ENCODE measurements around the gene ING3. TPM values are rescaled to one million over a fixed set of nuclear protein-coding genes. Genes with fewer than 3 reads are reported as not detected.

The ING3 gene
- total RNA-seq, 2 experiments from 2014 or later = 25.0 to 26.7 TPM

GRCh38 chr7:121015560-121015959 lies 65.0 kb downstream of the ING3 start:
- no peaks in the 10 kb centered on the region for H3K9me3 Mint-ChIP-seq
- H3K4me3 Mint-ChIP-seq = no peak overlapping the region
- CTCF ChIA-PET = interaction anchor here (0.7 to 1.2 kb wide), 4 partner anchors 26 to 93 kb away, joined by 3 to 5 read pairs (median 3); no protein-coding TSS in a partner anchor
- no peaks in the 10 kb centered on the region for H3K36me3 Mint-ChIP-seq (ENCODE audit: low read depth)
- intact Hi-C loops (cut with micrococcal nuclease) = no loop called here
- H3K27me3 Mint-ChIP-seq (ENCODE audit: low read depth) = no peaks in the 10 kb centered on the region
- no peaks in the 10 kb centered on the region for H3K4me1 Mint-ChIP-seq (ENCODE audit: low read depth)
- no peak overlapping the region for H3K27ac Mint-ChIP-seq
- no peak for DNase-seq

DNA sequence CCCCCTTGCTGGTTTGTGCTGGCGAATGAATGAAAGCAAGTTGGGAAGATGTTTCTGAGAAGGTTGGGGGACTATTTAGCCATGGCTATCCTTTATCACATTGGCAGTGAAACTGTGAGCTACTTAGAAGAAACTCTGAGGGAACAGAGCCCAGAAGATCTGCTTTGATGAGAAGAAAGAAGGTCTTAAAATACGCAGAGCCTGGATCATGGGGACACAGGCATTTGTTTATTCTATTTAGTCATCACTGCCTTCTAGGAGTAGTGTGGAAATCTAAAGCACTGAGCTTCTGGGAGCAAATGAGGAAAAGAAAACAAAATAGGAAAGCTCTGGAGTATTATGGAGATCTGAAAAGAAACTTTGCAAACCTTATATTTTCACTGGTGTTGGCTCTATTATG lies 66.4 kb downstream of the ING3 start:
- CTCF ChIA-PET = no interaction called here
- no peak overlapping the region for H3K27ac Mint-ChIP-seq

DNA sequence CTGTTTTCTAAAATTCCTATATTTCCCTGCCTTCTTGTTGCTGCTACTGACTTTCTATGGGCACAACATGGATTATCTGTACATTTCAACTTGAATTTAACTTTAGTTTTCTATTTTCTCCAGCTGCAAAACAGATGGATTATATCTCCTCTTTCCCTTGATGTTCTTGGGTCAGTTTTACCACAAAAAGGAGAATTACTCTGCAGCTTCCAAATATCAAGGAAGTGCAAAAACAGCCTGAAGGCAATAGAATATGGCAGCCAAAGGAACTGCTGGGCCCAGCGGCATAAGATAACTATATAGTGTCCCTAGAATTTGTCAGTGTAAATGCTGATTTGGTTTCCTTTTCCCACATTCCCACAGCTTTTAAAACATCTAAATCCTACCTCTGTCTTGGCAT lies 67.0 kb downstream of the ING3 start:
- CTCF ChIA-PET = no interaction called here
- no peaks in the 10 kb centered on the region for H3K9me3 Mint-ChIP-seq
- no peak for DNase-seq
- H3K27me3 Mint-ChIP-seq (ENCODE audit: low read depth) = no peaks in the 10 kb centered on the region
- H3K27ac Mint-ChIP-seq = no peak overlapping the region
- H3K4me3 Mint-ChIP-seq = no peak overlapping the region
- H3K4me1 Mint-ChIP-seq (ENCODE audit: low read depth) = no peaks in the 10 kb centered on the region
- intact Hi-C loops (cut with micrococcal nuclease) = no loop called here
- no peaks in the 10 kb centered on the region for H3K36me3 Mint-ChIP-seq (ENCODE audit: low read depth)

More for the DNA sequence above, 66.4 kb downstream of the ING3 start:
- H3K27me3 Mint-ChIP-seq (ENCODE audit: low read depth) = no peaks in the 10 kb centered on the region
- DNase-seq = no peak
- H3K9me3 Mint-ChIP-seq = no peaks in the 10 kb centered on the region
- intact Hi-C loops (cut with micrococcal nuclease) = no loop called here
- H3K4me3 Mint-ChIP-seq = no peak overlapping the region
- no peaks in the 10 kb centered on the region for H3K4me1 Mint-ChIP-seq (ENCODE audit: low read depth)
- H3K36me3 Mint-ChIP-seq (ENCODE audit: low read depth) = no peaks in the 10 kb centered on the region

DNA sequence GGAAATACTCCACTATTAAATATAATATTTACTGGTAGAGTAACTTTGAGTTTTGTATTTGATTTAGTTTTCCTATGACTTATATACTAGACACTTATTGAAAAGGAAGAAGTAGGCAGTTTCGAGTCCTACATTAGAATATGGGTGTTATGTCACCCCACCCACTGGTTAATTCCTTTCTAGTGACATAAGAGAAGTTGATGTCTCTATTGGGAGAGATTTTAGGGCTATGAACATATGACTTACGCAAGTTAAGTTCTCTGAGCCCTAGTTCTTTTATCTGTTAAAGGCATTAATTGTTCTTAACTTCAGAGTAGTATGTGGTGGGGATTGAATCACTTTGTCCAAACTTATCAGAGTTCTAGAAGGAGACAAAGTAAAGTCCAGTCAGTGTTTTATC lies 68.4 kb downstream of the ING3 start:
- DNase-seq = no peak
- Mint-ChIP-seq H3K27me3 (ENCODE audit: low read depth) (no peaks in the 10 kb centered on the region), H3K36me3 (ENCODE audit: low read depth) (no peaks in the 10 kb centered on the region), H3K4me3 (no peak overlapping the region), H3K27ac (no peak overlapping the region), H3K4me1 (ENCODE audit: low read depth) (no peaks in the 10 kb centered on the region), H3K9me3 (no peaks in the 10 kb centered on the region)
- CTCF ChIA-PET = no interaction called here
- intact Hi-C loops (cut with micrococcal nuclease) = no loop called here

- Mint-ChIP-seq H3K36me3 (ENCODE audit: low read depth) (no peaks in the 10 kb centered on the region), H3K4me1 (ENCODE audit: low read depth) (no peaks in the 10 kb centered on the region), H3K4me3 (no peak overlapping the region), H3K27me3 (ENCODE audit: low read depth) (no peaks in the 10 kb centered on the region), H3K27ac (no peak overlapping the region), H3K9me3 (no peaks in the 10 kb centered on the region)
- intact Hi-C loops (cut with micrococcal nuclease) = no loop called here
- CTCF ChIA-PET = no interaction called here
- no peak for DNase-seq
Measured at GRCh38 chr7:121020249-121020988, 69.8 kb downstream of the ING3 start.

DNA sequence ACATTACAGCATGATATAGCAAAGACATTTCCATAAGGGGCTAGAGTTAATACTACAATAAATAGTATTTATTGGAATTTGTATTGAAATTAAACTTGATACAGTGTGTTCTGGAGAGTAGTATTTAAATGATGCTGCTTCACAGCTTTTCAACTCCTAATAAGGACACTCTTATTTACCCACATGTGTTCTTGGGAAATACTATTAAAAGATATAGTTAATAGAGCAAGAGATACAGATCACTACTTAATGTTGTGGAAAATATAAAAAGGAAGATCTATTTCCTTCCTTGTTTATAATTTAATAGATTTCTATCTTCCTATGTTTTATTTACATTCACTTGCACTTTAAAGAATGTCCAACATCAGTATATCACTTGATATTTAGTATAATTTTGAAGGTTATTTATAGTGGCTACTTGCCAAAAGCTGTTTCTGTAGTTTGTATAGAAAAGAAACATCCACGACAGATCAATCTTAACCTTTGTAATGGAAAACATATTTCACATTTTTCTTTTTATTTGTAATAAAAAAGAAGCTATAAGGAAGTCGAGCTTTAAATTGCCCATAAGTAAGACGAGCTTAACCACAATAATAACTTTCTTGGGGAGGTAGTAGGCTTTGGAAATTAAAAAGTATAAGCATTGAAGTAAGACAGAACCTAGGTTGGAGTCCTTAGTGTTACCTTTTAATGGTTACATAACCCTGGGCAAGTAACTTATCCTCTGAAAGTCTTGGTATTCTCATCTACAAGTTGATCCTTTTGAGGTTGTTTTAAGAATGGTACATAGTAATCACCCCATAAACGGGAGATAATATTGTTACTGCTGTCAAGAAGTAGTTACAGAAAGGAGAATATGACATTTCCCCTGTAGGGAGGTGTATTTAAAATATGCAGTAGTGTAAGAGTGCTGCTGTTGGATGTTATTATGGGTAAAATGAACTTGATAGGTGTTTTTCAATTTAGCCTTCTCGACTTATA lies 70.7 kb downstream of the ING3 start:
- CTCF ChIA-PET = interaction anchor here (0.6 kb wide), 1 partner anchor 1748 kb away, joined by 6 read pairs; no protein-coding TSS in a partner anchor
- Mint-ChIP-seq H3K27me3 (ENCODE audit: low read depth) (peaks cover 6% of the 10 kb centered on the region), H3K27ac (no peak overlapping the region), H3K4me3 (no peak overlapping the region), H3K36me3 (ENCODE audit: low read depth) (no peaks in the 10 kb centered on the region), H3K4me1 (ENCODE audit: low read depth) (no peaks in the 10 kb centered on the region), H3K9me3 (peaks cover 1% of the 10 kb centered on the region)
- intact Hi-C loops (cut with micrococcal nuclease) = no loop called here
- no peak for DNase-seq

DNA sequence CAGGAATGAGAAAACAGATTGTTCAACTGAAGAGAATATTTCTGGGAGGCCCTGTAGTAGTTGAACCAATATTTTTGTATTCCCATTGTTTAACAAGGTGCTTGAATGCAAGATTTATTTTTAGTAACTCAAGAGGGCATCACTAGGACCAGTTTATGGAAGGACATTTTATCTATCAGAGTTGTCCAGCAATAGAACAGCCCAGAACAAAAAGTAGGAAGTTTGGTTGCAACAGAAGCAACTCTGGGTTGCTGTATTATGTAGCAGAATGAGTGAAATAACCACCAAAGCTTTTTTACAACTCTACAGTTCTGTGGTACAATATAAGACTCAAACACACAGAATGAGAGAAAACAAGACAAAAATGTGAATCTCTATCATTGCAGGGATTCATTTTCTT lies 72.6 kb downstream of the ING3 start:
- Mint-ChIP-seq H3K9me3 (peaks cover 2% of the 10 kb centered on the region), H3K4me1 (ENCODE audit: low read depth) (no peaks in the 10 kb centered on the region), H3K36me3 (ENCODE audit: low read depth) (no peaks in the 10 kb centered on the region), H3K27me3 (ENCODE audit: low read depth) (peaks cover 7% of the 10 kb centered on the region), H3K27ac (no peak overlapping the region), H3K4me3 (no peak overlapping the region)
- no peak for DNase-seq
- CTCF ChIA-PET = no interaction called here
- intact Hi-C loops (cut with micrococcal nuclease) = no loop called here

GRCh38 chr7:121023683-121024511 lies 73.3 kb downstream of the ING3 start:
- H3K36me3 Mint-ChIP-seq (ENCODE audit: low read depth) = no peaks in the 10 kb centered on the region
- H3K9me3 Mint-ChIP-seq = peaks cover 2% of the 10 kb centered on the region
- no peak overlapping the region for H3K27ac Mint-ChIP-seq
- no peak overlapping the region for H3K4me3 Mint-ChIP-seq
- H3K4me1 Mint-ChIP-seq (ENCODE audit: low read depth) = no peaks in the 10 kb centered on the region
- CTCF ChIA-PET = no interaction called here
- peaks cover 7% of the 10 kb centered on the region for H3K27me3 Mint-ChIP-seq (ENCODE audit: low read depth)
- no peak for DNase-seq
- intact Hi-C loops (cut with micrococcal nuclease) = no loop called here

DNA sequence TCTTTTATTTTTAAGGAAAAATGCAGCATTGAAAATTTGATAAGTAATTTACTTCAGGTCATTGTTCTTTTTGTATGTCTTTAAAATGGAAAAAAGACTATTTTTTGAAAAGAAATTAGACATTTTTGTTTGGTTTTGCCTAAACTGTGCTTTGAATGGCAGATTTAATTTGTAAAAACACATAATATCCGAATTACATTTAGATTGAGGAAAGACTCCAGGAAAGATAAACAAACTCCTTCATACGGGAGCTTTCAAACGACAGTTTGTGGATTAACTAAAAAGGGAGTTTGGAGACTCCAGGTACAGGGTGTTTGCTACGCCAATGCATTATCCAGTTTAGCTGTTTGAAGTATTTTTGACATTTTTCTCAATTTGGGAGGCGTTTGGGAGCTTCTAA lies 74.0 kb downstream of the ING3 start:
- peaks cover 7% of the 10 kb centered on the region for H3K27me3 Mint-ChIP-seq (ENCODE audit: low read depth)
- intact Hi-C loops (cut with micrococcal nuclease) = no loop called here
- peaks cover 2% of the 10 kb centered on the region for H3K9me3 Mint-ChIP-seq
- no peak overlapping the region for H3K27ac Mint-ChIP-seq
- DNase-seq = no peak
- H3K4me3 Mint-ChIP-seq = no peak overlapping the region
- no peaks in the 10 kb centered on the region for H3K4me1 Mint-ChIP-seq (ENCODE audit: low read depth)
- CTCF ChIA-PET = interaction anchor here (0.6 kb wide), 1 partner anchor 11 kb away, joined by 3 read pairs; no protein-coding TSS in a partner anchor
- H3K36me3 Mint-ChIP-seq (ENCODE audit: low read depth) = no peaks in the 10 kb centered on the region

- CTCF ChIA-PET = interaction anchor here (0.7 kb wide), 1 partner anchor 19 kb away, joined by 4 read pairs; no protein-coding TSS in a partner anchor
- Mint-ChIP-seq H3K9me3 (peaks cover 2% of the 10 kb centered on the region), H3K36me3 (ENCODE audit: low read depth) (no peaks in the 10 kb centered on the region), H3K4me3 (no peak overlapping the region), H3K27ac (no peak overlapping the region), H3K4me1 (ENCODE audit: low read depth) (no peaks in the 10 kb centered on the region), H3K27me3 (ENCODE audit: low read depth) (peaks cover 7% of the 10 kb centered on the region)
- intact Hi-C loops (cut with micrococcal nuclease) = no loop called here
- no peak for DNase-seq
Measured at GRCh38 chr7:121026159-121026558, 75.6 kb downstream of the ING3 start.

DNA sequence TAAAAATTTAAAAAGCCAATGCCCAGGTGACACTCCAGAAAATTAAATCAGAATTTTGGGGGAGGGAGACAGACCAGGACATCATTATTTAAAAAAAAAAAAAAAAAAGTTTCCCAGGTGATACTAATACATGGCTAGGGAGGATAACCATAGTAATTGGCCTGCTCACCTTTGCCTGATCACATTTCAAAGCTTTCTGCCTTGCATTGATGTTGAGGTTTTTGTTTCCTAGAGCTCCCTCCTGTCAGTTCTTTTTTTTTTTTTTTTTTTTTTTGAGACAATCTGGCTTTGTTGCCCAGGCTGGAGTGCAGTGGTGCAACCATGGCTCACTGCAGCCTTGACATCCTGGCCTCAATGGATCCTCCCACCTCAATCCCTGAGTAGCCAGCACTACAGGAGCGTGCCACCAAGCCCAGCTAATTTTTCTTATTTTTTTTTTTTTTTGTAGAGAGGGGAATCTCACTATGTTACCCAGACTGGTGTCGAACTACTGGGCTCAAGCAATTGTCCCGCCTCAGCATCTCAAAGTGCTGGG lies 76.1 kb downstream of the ING3 start:
- no peak overlapping the region for H3K4me3 Mint-ChIP-seq
- CTCF ChIA-PET = interaction anchor here (0.6 to 1.4 kb wide), 3 partner anchors 18 to 64 kb away, joined by 4 read pairs; no protein-coding TSS in a partner anchor
- peaks cover 2% of the 10 kb centered on the region for H3K9me3 Mint-ChIP-seq
- no peak for DNase-seq
- no peaks in the 10 kb centered on the region for H3K4me1 Mint-ChIP-seq (ENCODE audit: low read depth)
- H3K27ac Mint-ChIP-seq = no peak overlapping the region
- intact Hi-C loops (cut with micrococcal nuclease) = no loop called here
- no peaks in the 10 kb centered on the region for H3K36me3 Mint-ChIP-seq (ENCODE audit: low read depth)
- H3K27me3 Mint-ChIP-seq (ENCODE audit: low read depth) = peaks cover 7% of the 10 kb centered on the region

All from activated naive CD4-positive, alpha-beta T cell treated with anti-CD3 and anti-CD28 coated beads for 36 hours (primary cell).